GM21367 (cell line): Measurements from ENCODE around the gene AKT1S1.
A peak's percentile ranks its signal among the peaks of the same experiment; 100 is the strongest.

Experiments
- ATAC-seq: cut with Tn5 transposase; IDR thresholded peaks from one replicate; pipeline ENCODE4 v1.9.1; 2021; ENCODE audit not compliant: unreplicated experiment

The AKT1S1 gene

GRCh38 chr19:49870309-49870901 is 6.8 kb downstream of the AKT1S1 start:
- ATAC-seq, result no peak

GRCh38 chr19:49869484-49870308 is 7.5 kb downstream of the AKT1S1 start:
- ATAC-seq, result peak; percentile 55

GRCh38 chr19:49869009-49869483 is 8.1 kb downstream of the AKT1S1 start:
- no peak for ATAC-seq

- ATAC-seq, result peak; percentile 25
Observed at GRCh38 chr19:49866933-49867782, 10.0 kb downstream of the AKT1S1 start, which contains the start of gene PNKP. TSS of gene PNKP (minus strand) at chr19:49867576. CDS start at chr19:49867204, 372 bp downstream.

- ATAC-seq, result no peak
Observed at GRCh38 chr19:49864890-49865289, 12.3 kb downstream of the AKT1S1 start.

GRCh38 chr19:49863935-49864320 is 13.2 kb downstream of the AKT1S1 start:
- no peak for ATAC-seq

- no peak for ATAC-seq
Observed at GRCh38 chr19:49863254-49863934, 13.8 kb downstream of the AKT1S1 start.

GRCh38 chr19:49862391-49863253 is 14.5 kb downstream of the AKT1S1 start:
- no peak for ATAC-seq

GRCh38 chr19:49861541-49862378 is 15.4 kb downstream of the AKT1S1 start:
- ATAC-seq, result no peak

- ATAC-seq, result no peak
Observed at GRCh38 chr19:49861107-49861506, 16.0 kb downstream of the AKT1S1 start.

GRCh38 chr19:49860336-49861102 is 16.6 kb downstream of the AKT1S1 start:
- ATAC-seq, result no peak

GRCh38 chr19:49859682-49860335 is 17.3 kb downstream of the AKT1S1 start:
- no peak for ATAC-seq

GRCh38 chr19:49858088-49858985 is 18.8 kb downstream of the AKT1S1 start:
- ATAC-seq, result no peak

GRCh38 chr19:49857838-49858087 is 19.4 kb downstream of the AKT1S1 start:
- no peak for ATAC-seq

GRCh38 chr19:49857061-49857837 is 19.9 kb downstream of the AKT1S1 start:
- no peak for ATAC-seq

- no peak for ATAC-seq
Observed at GRCh38 chr19:49856574-49857021, 20.6 kb downstream of the AKT1S1 start.
